Muscle of back (tissue), 11 donors: Measurements from ENCODE around the gene CNDP1. TPM values are rescaled to one million over a fixed set of nuclear protein-coding genes. Genes with fewer than 3 reads are reported as not detected.

ENCODE experiments used
- DNase-seq, 3 donors: peaks; one replicate each; pipeline versions ENCODE4 v3.0.0 to v3.0.0-alpha.2; 2013
- polyA plus RNA-seq, 10 donors: library from polyadenylated mRNA; unstranded; fragments of 120-200 nt; gene quantifications; one replicate each; pipeline ENCODE4 v1.2.1, GENCODE V29; 2013; ENCODE audit not compliant: insufficient read length in 10 of 10

The CNDP1 gene
- polyA plus RNA-seq, 10 donors, result 0.11 to 0.50 (median 0.20) TPM; not detected in 2

DNA sequence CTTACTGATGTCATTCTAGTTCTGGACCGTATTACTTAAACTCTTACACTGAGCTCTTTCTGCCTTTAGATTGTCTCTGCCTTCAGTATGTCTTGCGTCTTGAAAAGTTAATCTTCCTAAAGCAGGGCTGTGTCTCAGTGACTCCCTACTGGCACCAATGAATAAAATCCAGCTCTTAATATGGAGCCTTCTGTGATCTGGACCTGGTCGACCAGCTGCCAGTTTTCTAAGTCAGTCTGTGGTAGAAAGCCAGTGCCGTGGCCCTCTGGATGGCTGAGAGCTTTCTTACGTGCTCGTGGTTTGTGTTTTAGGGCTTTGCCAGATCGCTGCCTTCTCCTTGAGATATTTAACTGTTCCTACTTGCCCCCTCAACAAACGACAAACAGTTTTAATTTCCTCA, 90.2 kb downstream of the CNDP1 start:
- no peak for DNase-seq

DNA sequence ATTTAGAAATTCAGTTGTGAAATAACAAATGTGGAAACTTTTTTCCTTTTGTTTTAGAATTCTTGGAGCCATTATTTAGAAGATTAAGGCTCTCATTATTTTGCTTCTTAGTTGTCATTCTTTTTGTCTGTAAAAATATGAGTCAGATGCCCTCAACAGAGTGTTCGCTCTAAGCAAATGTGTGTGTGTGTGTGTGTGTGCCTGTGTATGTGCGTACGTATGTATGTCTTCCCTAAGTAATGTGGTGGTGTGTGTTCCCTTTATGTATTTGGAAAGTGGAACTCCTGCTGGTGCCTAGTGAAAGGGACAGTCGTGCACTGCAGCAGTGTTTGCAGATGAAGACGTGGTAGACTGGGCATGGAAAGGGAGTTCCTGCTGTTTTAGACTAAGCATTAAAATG, 90.9 kb downstream of the CNDP1 start:
- DNase-seq, result no peak

DNA sequence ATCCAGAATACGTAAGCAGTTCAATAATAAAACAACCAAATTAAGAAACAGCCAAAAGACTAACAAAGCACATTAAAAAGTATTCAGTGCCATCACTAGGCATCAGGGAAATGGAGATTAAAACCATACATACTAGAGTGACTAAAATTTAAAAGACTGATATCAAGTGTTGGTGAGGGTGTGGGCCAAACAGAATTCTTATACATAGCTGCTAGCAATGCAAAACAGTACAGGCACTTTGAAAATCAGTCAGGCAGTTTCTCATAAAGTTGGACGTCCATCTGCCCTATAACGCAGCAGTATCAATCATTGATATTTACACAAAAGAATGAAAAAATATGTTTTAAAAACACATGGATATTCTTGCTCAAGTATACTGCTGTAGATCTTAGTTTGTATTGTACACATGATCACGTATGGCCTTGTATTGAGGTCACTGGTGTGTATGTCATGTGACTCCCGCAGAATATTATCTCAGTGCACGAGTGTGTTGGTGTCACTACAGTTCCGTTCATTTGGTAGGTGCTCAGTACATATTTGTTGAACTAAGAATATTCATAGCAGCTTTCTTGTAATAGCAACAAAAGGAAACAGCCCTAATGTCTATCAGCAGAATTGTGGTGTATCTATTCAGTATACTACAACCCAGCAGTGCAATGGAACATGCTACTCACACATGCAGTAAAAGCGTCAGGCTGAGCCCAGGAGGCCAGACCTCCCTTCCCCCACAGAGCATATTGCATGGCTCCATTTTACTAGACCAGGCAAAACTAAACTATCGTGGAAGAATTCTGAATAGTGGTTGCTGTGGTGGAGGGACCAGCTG, 92.0 kb downstream of the CNDP1 start:
- no peak for DNase-seq

DNA sequence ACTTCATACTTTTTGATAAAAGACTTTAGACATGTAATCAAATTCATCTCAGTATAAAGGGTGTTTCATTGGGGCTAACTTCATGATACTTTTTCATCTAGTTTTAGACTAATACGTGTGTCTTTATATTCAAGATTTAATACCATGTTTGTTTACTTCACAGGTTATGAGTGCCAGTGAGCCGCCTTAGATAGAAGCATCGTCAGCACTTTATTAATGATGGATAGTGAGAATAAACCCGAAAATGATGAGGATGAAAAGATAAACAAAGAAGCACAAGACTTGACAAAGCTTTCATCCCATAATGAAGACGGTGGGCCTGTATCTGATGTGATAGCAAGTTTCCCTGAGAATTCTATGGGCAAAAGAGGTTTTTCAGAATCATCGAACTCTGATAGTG, 96.5 kb downstream of the CNDP1 start:
- no peak for DNase-seq

DNA sequence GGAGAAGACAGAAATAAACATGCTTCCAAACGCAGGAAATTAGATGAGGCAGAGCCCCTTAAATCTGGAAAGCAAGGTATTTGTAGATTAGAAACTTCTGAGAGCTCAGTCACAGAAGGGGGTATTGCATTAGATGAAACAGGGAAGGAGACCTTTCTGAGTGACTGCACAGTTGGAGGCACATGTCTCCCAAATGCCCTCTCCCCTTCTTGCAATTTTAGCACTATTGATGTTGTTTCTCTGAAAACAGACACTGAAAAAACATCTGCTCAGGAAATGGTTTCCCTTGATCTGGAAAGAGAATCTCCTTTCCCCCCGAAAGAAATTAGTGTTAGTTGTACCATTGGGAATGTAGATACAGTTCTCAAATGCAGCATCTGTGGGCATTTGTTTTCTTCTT, 96.9 kb downstream of the CNDP1 start:
- no peak for DNase-seq

DNA sequence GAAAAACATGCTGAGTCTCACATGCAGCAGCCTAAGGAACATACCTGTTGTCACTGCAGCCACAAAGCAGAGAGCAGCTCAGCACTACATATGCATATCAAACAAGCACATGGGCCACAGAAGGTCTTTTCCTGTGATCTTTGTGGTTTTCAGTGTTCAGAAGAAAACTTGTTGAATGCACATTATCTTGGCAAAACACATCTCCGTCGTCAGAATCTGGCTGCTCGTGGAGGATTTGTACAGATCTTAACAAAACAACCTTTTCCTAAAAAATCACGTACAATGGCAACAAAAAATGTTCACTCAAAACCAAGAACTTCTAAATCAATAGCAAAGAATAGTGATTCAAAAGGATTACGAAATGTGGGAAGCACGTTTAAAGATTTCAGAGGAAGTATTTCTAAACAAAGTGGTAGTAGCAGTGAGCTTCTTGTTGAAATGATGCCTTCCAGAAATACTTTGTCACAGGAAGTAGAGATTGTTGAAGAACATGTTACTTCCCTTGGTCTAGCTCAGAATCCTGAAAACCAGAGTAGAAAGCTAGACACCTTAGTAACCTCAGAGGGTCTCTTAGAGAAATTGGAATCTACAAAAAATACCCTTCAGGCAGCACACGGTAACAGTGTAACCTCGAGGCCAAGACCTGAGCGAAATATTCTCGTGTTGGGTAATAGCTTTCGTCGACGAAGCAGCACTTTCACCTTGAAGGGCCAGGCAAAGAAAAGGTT, 97.5 kb downstream of the CNDP1 start:
- peak in 1 of 3 donors; percentile 39 for DNase-seq

DNA sequence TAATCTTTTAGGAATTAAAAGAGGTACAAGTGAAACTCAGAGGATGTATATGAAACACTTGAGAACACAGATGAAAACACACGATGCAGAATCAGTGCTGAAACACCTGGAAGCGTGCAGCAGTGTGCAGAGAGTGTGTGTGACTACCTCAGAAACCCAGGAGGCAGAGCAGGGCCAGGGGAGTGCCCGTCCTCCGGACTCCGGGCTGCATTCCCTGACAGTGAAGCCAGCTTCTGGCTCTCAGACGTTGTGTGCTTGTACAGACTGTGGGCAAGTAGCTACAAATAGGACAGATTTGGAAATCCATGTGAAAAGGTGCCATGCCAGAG, 98.0 kb downstream of the CNDP1 start:
- no peak for DNase-seq

DNA sequence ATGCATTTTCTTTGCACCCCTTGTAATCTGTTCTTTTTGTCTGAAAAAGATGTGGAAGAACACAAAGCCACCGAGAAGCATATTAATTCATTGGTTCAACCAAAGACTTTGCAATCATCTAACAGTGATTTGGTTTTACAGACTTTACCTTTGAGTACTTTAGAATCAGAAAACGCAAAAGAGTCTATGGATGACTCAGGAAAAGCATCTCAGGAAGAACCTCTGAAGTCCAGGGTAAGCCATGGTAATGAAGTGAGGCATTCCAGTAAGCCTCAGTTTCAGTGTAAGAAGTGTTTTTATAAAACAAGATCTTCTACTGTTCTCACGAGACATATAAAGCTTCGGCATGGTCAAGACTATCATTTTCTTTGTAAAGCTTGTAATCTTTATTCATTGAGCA, 98.6 kb downstream of the CNDP1 start:
- DNase-seq, result no peak

DNA sequence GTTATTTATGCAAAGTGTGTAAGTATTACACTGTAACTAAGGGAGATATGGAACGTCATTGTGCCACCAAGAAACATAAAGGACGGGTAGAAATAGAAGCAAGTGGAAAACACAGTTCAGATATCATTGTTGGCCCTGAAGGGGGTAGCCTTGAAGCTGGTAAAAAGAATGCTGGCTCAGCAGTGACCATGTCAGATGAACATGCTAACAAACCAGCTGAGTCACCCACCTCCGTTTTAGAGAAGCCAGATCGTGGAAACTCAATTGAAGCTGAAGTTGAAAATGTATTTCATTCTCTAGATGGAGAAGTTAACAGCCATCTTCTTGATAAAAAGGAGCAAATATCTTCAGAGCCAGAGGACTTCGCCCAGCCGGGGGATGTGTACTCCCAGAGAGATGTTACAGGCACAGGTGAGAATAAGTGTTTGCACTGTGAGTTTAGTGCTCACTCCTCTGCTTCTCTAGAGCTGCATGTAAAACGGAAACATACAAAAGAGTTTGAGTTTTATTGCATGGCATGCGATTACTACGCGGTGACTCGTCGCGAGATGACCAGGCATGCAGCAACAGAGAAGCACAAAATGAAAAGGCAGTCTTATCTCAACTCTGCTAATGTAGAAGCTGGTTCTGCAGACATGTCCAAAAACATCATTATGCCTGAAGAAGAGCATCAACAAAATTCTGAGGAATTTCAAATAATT, 99.5 kb downstream of the CNDP1 start:
- DNase-seq, result no peak

DNA sequence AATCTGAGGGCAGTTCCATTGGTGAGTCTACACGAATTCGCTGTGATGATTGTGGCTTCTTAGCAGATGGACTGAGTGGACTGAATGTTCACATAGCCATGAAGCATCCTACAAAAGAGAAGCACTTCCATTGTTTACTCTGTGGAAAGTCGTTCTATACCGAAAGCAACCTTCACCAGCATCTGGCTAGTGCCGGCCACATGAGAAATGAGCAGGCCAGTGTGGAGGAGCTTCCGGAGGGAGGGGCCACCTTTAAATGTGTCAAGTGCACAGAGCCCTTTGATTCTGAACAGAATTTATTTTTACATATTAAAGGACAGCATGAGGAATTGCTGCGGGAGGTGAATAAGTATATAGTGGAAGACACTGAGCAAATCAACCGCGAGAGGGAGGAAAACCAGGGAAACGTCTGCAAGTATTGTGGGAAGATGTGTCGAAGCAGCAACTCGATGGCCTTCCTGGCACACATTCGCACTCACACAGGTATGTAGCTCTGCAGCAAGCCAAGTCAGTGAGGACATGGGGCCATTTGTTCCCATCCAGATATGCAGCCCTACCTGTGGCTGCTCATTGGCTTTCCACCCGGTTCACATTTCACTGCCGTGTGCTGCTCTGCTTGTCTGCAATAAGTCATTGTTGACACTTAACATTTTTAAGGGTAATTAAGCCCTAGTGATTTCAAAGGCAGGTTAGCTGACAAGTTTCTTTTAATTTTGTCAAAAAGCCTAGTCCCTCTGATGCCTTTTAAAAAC, 101.1 kb downstream of the CNDP1 start:
- no peak for DNase-seq

Other genes starting within 250 kb of the CNDP1 start
- 10 to 100 TPM; 23.6 to 44.4 (median 29.6) TPM for gene CYB5A, start 242.5 kb upstream of the CNDP1 start, polyA plus RNA-seq
- under 1 TPM in 2 of 10 donors, not detected in 8; 0.03 to 0.11 TPM for gene C18orf63, start 218.7 kb upstream of the CNDP1 start, polyA plus RNA-seq
- 10 to 100 TPM in 5 of 10 donors, 1 to 10 TPM in 5; 3.9 to 16.4 (median 9.5) TPM for gene DIPK1C, start 77.2 kb upstream of the CNDP1 start, polyA plus RNA-seq
- 10 to 100 TPM; 49.8 to 70.6 (median 57.3) TPM for gene CNDP2, start 38.1 kb upstream of the CNDP1 start, polyA plus RNA-seq
- 1 to 10 TPM; 4.8 to 7.5 (median 6.0) TPM for gene ZNF407, start 63.4 kb downstream of the CNDP1 start, polyA plus RNA-seq